ENCODE data around the gene E4F1.
"Not testable (repeated sequence)": the region's sequence is repeated elsewhere in the genome, so short reads cannot be mapped to it uniquely, and the experiment has no call there.

Gene E4F1

GRCh38 chr16:2250652-2251295 lies 27.4 kb downstream of the E4F1 start:
- peak; percentile 19 for DNase-seq

DNA sequence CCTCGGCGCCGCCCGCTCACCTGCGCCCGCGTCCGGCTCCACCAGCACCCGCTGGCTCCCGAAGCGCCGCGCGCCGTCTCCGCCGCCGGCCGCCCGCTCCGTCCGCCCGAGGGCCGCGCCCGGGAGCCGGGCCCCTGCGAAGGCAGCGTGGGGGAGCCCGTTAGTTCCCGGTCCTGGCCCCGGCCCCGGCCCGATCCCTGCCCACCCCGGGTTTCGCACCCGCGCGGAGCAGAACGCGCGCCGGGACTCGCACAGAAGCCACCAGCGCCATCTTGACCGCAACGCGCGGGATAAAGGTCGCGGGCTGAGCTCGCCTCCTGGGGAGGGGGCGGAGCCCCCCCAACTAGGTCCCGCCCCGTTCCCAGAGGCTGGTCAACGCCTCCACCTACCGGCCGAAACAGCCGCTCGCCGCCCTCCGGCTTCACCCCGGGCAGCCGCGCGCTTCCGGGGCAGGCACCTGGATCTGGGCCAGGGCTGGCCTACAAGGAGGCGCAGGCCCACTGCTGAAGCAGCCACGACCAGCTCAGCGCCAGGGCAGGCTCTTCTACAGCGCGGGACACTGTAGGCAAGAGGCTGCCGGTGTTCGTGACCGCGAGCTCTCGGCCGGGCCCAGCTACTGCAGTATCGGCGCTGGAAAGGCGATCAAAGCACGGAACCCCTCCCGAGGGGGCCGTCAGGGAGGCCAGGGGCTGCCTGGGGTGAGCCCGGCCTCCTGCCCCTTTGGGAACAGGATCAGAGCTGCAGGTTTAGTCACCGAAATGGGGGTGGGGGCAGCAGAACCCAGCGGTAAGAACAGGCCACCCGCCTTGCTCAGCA lies 28.1 kb downstream of the E4F1 start, which contains the start of gene ECI1:
TSS of gene ECI1 (minus strand) at position 292 of the 816 bp plus-strand sequence. CDS start at position 271, 21 bp downstream.
- peak; percentile 76 for DNase-seq

GRCh38 chr16:2252806-2253148 lies 29.4 kb downstream of the E4F1 start:
- no peak for DNase-seq

GRCh38 chr16:2253293-2253692 lies 29.9 kb downstream of the E4F1 start:
- no peak for DNase-seq

- no peak for DNase-seq
These were observed 33.2 kb downstream of the E4F1 start for GRCh38 chr16:2256531-2257140.

- DNase-seq: no peak
These were observed 34.3 kb downstream of the E4F1 start for GRCh38 chr16:2257726-2258125.

DNA sequence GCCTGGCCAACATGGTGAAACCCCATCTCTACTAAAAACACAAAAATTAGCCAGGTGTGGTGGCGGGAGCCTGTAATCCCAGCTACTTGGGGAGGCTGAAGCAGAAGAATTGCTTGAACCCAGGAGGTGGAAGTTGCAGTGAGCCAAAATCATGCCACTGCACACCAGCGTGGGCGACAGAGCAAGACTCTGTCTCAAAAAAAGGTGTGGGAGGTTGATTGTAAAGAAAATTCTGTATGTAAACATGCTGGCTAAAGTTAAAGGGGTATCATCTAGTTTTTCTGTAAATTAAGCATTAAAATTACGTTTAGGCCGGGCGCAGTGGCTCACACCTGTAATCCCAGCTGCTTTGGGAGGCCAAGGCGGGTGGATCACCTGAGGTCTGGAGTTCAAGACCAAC lies 35.1 kb downstream of the E4F1 start:
- DNase-seq: not testable (repeated sequence)

- DNase-seq: no peak
These were observed 36.9 kb downstream of the E4F1 start for GRCh38 chr16:2260250-2260649.

DNA sequence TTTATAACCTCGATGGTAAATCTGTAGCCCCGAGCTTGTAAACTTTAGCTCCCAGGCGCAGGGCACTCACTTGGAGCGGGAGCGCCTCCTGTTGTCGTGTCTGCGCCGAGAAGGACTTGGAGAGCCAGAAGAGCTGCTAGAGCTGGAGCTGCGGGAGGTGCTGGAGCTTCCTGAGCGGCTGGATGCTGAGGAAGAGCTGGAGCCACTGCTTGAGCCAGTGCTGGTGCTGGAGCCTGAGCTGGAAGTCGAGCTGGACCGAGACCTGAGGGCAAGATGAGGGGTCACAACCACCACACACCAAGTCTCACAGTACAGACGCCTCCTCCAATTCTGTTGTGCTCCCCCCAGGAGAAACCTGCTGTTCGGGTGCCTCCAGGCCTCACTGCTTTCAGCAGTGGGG lies 39.6 kb downstream of the E4F1 start:
- not testable (repeated sequence) for DNase-seq

DNA sequence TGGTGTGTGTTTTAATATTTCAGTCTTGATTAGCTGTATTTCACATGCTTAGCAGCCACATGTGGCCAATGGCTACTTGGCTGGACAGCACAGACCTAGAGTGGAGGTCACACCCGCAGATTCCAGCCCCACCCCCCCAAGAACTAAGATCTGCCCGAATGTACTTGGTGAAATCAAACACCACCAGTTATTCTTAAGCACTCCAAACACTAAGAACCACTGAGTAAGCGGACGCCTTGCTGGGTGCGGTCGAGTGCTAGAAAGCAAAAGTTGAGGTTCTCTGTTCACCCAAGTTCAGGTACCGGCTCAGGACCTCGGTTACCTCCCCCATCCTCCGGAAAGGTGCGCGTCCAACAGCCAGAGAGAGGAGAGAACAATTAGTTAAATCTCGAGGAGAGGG lies 43.5 kb downstream of the E4F1 start:
- DNase-seq: not testable (repeated sequence)

GRCh38 chr16:2267505-2267912 lies 44.1 kb downstream of the E4F1 start:
- not testable (repeated sequence) for DNase-seq

GRCh38 chr16:2267913-2268666 lies 44.7 kb downstream of the E4F1 start, which contains the start of gene RNPS1:
Gene RNPS1, minus strand, starts transcription at chr16:2268126. Its CDS starts 3,483 bp downstream, at chr16:2264643.
- DNase-seq: peak; percentile 93

GRCh38 chr16:2270070-2270462 lies 46.7 kb downstream of the E4F1 start:
- no peak for DNase-seq

DNA sequence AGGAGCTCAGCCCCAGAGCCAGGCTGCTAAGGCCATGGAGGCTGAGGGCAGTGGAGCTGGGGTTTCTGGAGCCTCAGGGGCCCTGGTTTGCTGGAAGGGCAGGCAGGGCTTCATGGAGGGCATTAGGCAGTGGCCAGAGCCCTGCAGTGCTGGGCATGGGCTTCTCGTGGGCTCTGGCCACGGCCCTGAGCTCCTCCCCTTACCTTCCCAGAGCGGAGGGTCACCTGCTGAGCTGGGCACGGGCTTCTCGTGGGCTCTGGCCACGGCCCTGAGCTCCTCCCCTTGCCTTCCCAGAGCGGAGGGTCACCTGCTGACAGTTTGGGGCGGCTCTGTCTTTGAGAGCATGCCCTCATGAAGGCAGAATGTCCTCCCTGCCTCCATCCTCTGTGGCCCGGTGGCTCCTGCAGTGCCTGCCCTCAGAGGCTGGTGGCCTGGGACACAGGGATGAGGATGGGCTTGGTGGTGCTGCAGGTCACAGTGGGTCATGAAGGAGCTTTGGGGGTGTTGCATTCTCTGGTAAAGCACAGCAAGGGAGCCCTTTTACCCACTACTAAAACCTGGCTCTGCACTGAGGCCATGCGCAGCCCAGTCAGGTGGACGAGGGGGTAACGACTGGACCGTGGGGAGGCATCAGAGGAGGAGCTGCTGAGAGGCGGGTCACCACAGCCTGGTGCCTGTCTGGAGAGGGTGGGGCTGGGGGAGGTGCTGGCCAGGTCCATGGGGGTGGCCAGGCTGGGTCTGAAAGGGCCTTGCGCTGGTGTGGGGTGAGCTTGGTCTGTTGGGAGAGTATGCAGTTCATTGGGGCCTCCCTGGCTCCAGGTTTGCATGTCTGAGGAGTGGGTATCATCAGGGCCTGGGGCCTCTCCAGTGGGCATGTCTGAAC lies 47.4 kb downstream of the E4F1 start:
- no peak for DNase-seq

DNA sequence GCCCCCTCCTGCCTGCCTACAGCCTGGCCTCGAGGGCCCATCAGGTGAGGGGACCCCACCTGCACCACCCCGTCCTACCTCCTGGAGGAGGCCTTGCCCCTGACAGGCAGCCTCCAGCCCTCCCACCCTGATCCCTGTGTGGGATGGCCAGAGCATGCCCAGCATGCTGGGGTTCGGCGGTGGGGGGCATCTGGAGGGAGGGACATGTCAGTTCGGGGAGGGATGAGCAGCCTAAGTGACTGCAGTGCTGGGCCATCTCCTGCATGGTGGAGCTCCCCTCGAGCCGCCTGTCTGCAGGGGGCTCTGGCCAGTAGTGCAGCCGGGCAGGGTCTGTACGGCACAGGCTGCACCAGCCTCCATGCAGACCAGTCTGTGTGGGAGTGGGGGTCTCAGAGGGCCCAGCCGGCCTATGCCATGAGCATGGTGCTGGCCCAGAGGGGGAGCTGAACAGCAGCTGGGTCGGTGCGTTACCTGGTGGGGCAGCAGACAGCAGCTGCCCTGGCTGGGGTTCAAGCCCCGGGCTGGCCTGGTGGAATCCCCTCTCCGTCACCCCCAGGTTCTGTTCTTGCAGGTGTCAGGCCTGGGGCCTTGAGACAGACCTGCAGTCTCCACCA lies 48.6 kb downstream of the E4F1 start:
- DNase-seq: no peak

GRCh38 chr16:2273484-2273883 lies 50.1 kb downstream of the E4F1 start:
- no peak for DNase-seq

- no peak for DNase-seq
These were observed 50.5 kb downstream of the E4F1 start for GRCh38 chr16:2273931-2274330.

- no peak for DNase-seq
These were observed 52.3 kb downstream of the E4F1 start for GRCh38 chr16:2275476-2276367.

GRCh38 chr16:2276368-2277195 lies 53.2 kb downstream of the E4F1 start:
- no peak for DNase-seq

All from activated gamma-delta T cell treated with Interleukin-2 at 50 U/mL for 16 hours (primary cell).